Mesothelial cell of epicardium (in vitro differentiated cells): Measurements from ENCODE around the gene GPR82. TPM values are rescaled to one million over a fixed set of nuclear protein-coding genes. Genes with fewer than 3 reads are reported as not detected.
A peak's percentile ranks its signal among the peaks of the same experiment; 100 is the strongest.

Experiments used
- DNase-seq, 2 experiments: peaks; one replicate each; pipeline ENCODE4 v3.0.0; 2021; ENCODE audit warnings: low spot score in 2 of 2; ENCODE audit not compliant: unreplicated experiment in 2 of 2
- H3K27ac Mint-ChIP-seq: 2 replicates; pipeline ENCODE4 v1.8.0; 2021; ENCODE audit warnings: mixed read lengths
- H3K27me3 Mint-ChIP-seq: 2 replicates; pipeline ENCODE4 v1.8.0; 2021; ENCODE audit warnings: low read depth, mixed read lengths
- H3K36me3 Mint-ChIP-seq: 2 replicates; pipeline ENCODE4 v1.8.0; 2021; ENCODE audit warnings: mixed read lengths
- H3K4me1 Mint-ChIP-seq: 2 replicates; pipeline ENCODE4 v1.8.0; 2021; ENCODE audit warnings: mixed read lengths
- H3K4me3 Mint-ChIP-seq: 2 replicates; pipeline ENCODE4 v1.8.0; 2021; ENCODE audit warnings: mild to moderate bottlenecking, moderate library complexity, mixed read lengths
- H3K9me3 Mint-ChIP-seq: 2 replicates; pipeline ENCODE4 v1.8.0; 2021; ENCODE audit warnings: mixed read lengths
- total RNA-seq: library from RNA; stranded (reverse); gene quantifications from 3 replicates; pipeline ENCODE4 v1.2.1, GENCODE V29; 2021
- TF ChIP-seq, protein P1 (sequence below): fragments of 200-600 bp; sonication (generic); IDR thresholded peaks from one replicate; pipeline ENCODE4 v1.5.0; 2021; ENCODE audit warnings: antibody characterized with exemption; ENCODE audit not compliant: unreplicated experiment

Gene GPR82
- total RNA-seq, 1 donor from 2014 or later, result not detected

DNA sequence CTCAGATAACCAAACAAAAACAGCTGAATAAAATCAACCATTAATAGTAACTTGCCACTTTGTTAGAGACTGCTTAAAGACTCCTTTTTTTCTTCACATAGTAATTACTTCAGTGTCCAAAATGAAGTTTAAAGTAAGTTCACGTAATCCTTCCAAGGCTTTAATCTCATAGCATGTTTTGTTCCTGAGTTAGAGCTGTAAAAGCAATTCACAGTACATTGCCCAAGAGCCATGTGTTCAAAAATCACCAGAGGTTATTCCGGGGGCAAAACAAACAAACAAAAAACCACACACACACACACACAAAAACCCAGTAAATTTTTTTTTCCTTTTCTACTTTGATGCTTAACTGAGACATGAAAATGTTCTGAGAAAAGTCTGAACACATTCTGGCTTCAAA lies 6.1 kb downstream of the GPR82 start:
- DNase-seq, result no peak
- Mint-ChIP-seq H3K27ac (no peak overlapping the region), H3K4me3 (no peak overlapping the region), H3K36me3 (no peaks in the 10 kb centered on the region), H3K27me3 (no peaks in the 10 kb centered on the region), H3K4me1 (peaks cover 3% of the 10 kb centered on the region), H3K9me3 (peaks cover 18% of the 10 kb centered on the region)
- TF ChIP-seq, protein P1, sequence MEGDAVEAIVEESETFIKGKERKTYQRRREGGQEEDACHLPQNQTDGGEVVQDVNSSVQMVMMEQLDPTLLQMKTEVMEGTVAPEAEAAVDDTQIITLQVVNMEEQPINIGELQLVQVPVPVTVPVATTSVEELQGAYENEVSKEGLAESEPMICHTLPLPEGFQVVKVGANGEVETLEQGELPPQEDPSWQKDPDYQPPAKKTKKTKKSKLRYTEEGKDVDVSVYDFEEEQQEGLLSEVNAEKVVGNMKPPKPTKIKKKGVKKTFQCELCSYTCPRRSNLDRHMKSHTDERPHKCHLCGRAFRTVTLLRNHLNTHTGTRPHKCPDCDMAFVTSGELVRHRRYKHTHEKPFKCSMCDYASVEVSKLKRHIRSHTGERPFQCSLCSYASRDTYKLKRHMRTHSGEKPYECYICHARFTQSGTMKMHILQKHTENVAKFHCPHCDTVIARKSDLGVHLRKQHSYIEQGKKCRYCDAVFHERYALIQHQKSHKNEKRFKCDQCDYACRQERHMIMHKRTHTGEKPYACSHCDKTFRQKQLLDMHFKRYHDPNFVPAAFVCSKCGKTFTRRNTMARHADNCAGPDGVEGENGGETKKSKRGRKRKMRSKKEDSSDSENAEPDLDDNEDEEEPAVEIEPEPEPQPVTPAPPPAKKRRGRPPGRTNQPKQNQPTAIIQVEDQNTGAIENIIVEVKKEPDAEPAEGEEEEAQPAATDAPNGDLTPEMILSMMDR, result no peak

- Mint-ChIP-seq H3K4me1 (peaks cover 3% of the 10 kb centered on the region), H3K9me3 (peaks cover 24% of the 10 kb centered on the region), H3K36me3 (peaks cover 4% of the 10 kb centered on the region), H3K27ac (no peak overlapping the region), H3K27me3 (no peaks in the 10 kb centered on the region), H3K4me3 (no peak overlapping the region)
- no peak for DNase-seq
- TF ChIP-seq, protein P1, result no peak
Observed at GRCh38 chrX:41732260-41732659, 8.3 kb downstream of the GPR82 start.

- H3K36me3 Mint-ChIP-seq, result peaks cover 4% of the 10 kb centered on the region
- H3K4me1 Mint-ChIP-seq, result peaks cover 3% of the 10 kb centered on the region
- peak overlapping the region; percentile 13 for H3K27ac Mint-ChIP-seq
- no peak for DNase-seq
- TF ChIP-seq, protein P1, result no peak
- H3K27me3 Mint-ChIP-seq, result no peaks in the 10 kb centered on the region
- H3K9me3 Mint-ChIP-seq, result peaks cover 21% of the 10 kb centered on the region
- no peak overlapping the region for H3K4me3 Mint-ChIP-seq
Observed at GRCh38 chrX:41733939-41734338, 10.0 kb downstream of the GPR82 start.

- peaks cover 3% of the 10 kb centered on the region for H3K4me1 Mint-ChIP-seq
- no peak overlapping the region for H3K4me3 Mint-ChIP-seq
- peaks cover 21% of the 10 kb centered on the region for H3K9me3 Mint-ChIP-seq
- no peak overlapping the region for H3K27ac Mint-ChIP-seq
- H3K36me3 Mint-ChIP-seq, result peaks cover 4% of the 10 kb centered on the region
- DNase-seq, result no peak
- no peaks in the 10 kb centered on the region for H3K27me3 Mint-ChIP-seq
- TF ChIP-seq, protein P1, result no peak
Observed at GRCh38 chrX:41734530-41734929, 10.5 kb downstream of the GPR82 start.

GRCh38 chrX:41737065-41737464 lies 13.1 kb downstream of the GPR82 start:
- no peak for DNase-seq

More at GRCh38 chrX:41737065-41737464, 13.1 kb downstream of the GPR82 start:
- Mint-ChIP-seq H3K36me3 (peaks cover 4% of the 10 kb centered on the region), H3K9me3 (peaks cover 19% of the 10 kb centered on the region), H3K27ac (no peak overlapping the region), H3K4me3 (no peak overlapping the region), H3K27me3 (no peaks in the 10 kb centered on the region), H3K4me1 (peaks cover 3% of the 10 kb centered on the region)
- TF ChIP-seq, protein P1, result no peak
